Measurements from ENCODE around the gene SLC44A5.

- TF ChIP-seq CTCF (IDR thresholded peaks at IDR 0.05; ENCODE audit: low read depth, low read length): no peak
- TF ChIP-seq EZH2phosphoT487 (IDR thresholded peaks at IDR 0.05; ENCODE audit: low read depth): no peak
Observed at GRCh38 chr1:75264112-75264511, 346.8 kb downstream of the SLC44A5 start.
